Naive thymus-derived CD8-positive, alpha-beta T cell (primary cell): Measurements from ENCODE around the gene SNRPD3. TPM values are rescaled to one million over a fixed set of nuclear protein-coding genes. Genes with fewer than 3 reads are reported as not detected.
"Not testable (repeated sequence)": the region's sequence is repeated elsewhere in the genome, so short reads cannot be mapped to it uniquely, and the experiment has no call there.

Experiments
- ATAC-seq, 2 donors: fragments of 150-1000 bp; cut with Tn5 transposase in 1 of 2; sonication (Bioruptor Pico), chemical (Tn5 transposase) in 1 of 2; 1 replicate in 1 of 2; 2 replicates in 1 of 2; pipeline ENCODE4 v1.10.0; 2021; ENCODE audit warnings: mild to moderate bottlenecking in 2 of 2, moderate library complexity in 2 of 2
- POLR2A ChIA-PET: fragments of 350-600 bp; sonication (Branson Sonifier 250); formaldehyde crosslinking; loops from one replicate; lab custom pipeline; 2021; ENCODE audit warnings: antibody characterized with exemption; lab: Charles Lee
- DNase-seq, 10 donors: peaks; one replicate each; pipeline versions ENCODE4 v3.0.0 to v3.0.0-alpha.2; 2020 to 2022
- H3K27ac Mint-ChIP-seq, 10 donors: one replicate each; pipeline ENCODE4 v1.8.0; 2020 to 2022; ENCODE audit warnings: mild to moderate bottlenecking in 10 of 10, mixed read lengths in 10 of 10, moderate library complexity in 4 of 10, inconsistent platforms in 1 of 10
- H3K27me3 Mint-ChIP-seq, 5 donors: one replicate each; pipeline ENCODE4 v1.8.0; 2021 to 2022; ENCODE audit warnings: mixed read lengths in 5 of 5
- H3K36me3 Mint-ChIP-seq, 3 donors: one replicate each; pipeline ENCODE4 v1.8.0; 2020 to 2022; ENCODE audit warnings: mixed read lengths in 3 of 3, mild to moderate bottlenecking in 2 of 3, inconsistent platforms in 1 of 3
- H3K4me1 Mint-ChIP-seq, 4 donors: one replicate each; pipeline ENCODE4 v1.8.0; 2021 to 2022; ENCODE audit warnings: mixed read lengths in 4 of 4
- H3K4me3 Mint-ChIP-seq, 10 donors: one replicate each; pipeline ENCODE4 v1.8.0; 2020 to 2022; ENCODE audit warnings: mild to moderate bottlenecking in 10 of 10, mixed read lengths in 10 of 10, moderate library complexity in 6 of 10, inconsistent platforms in 1 of 10
- H3K9me3 Mint-ChIP-seq, 9 donors: one replicate each; pipeline ENCODE4 v1.8.0; 2020 to 2022; ENCODE audit warnings: mixed read lengths in 9 of 9, mild to moderate bottlenecking in 3 of 9, inconsistent platforms in 1 of 9, moderate library complexity in 1 of 9
- polyA plus RNA-seq, 3 donors: library from polyadenylated mRNA; unstranded; fragments of 300-500 nt; fragmentation: Illumina TruSeq; gene quantifications; one replicate each; pipeline ENCODE4 v1.2.3, GENCODE V29; 2021
- total RNA-seq, 8 experiments: library from RNA in 2 of 8; stranded (reverse) in 2 of 8; gene quantifications; one replicate each; pipeline ENCODE4 v1.2.3 and lab custom pipeline; 2021 to 2026

SNRPD3 gene
- total and polyA plus RNA-seq, 5 experiments from 2014 or later = 81.8 to 103 (median 95.6) TPM

DNA sequence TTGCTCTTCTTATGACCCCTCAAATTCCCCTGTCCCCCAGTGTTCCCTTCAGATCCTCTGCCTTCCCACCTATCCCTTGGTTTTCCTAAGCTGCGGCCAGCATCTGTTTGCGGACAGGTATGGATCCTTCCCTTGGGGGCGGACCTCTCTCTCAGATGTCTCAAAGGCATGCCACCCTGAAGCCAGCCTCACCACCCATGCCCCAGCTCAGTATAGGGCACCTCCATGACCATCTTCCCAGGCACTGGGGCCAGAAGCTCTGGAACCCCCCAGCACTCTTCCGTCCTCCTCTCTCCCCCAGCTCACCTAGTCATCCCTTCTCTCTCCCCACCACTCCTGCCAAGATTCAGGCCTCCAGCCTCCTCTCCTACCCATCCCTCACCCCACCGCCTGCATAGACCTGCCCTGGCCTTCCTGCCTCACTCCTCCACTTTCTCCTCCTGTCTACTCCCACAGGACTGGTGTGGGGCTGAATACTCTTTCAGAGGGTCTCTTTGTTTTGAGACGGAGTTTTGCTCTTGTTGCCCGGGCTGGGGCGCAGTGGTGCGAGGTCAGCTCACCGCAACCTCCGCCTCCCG is 34.9 kb downstream of the SNRPD3 start:
- Mint-ChIP-seq H3K36me3 (no peaks in the 10 kb centered on the region), H3K27ac (no peak overlapping the region), H3K9me3 (no peaks in the 10 kb centered on the region), H3K27me3 (peaks cover 0 to 15% (median 2%) of the 10 kb centered on the region in 5 donors), H3K4me1 (peaks cover 0 to 6% (median 4%) of the 10 kb centered on the region in 4 donors), H3K4me3 (peak overlapping the region in 2 of 10 donors; percentile 14 to 37)
- POLR2A ChIA-PET = no interaction called here
- ATAC-seq = no peak
- DNase-seq = no peak

DNA sequence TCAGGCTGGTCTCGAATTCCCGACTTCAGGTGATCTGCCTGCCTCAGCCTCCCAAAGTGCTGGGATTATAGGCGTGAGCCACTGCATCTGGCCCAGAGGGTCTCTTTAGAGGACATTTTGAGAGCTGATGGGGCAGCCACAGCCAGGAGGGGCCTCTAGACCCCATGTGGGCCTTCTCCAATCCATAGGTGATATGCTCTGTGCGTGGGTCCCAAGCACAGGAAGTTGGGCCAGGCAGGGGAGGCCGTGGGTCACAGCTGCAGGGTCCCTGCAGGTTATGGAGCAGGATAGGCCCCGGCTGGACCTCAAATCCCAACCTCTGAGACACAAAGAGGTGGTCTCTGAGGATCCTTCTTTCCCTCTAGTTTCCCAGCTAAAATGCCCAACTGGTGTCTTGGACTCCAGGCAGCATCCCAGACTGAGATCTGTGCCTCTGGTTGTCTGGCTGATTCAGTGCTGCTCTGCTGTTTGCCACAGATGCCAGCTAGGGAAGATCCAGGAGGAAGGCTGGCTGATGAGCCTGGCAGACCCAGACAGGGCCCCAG is 35.6 kb downstream of the SNRPD3 start:
- ATAC-seq (no peak), DNase-seq (no peak)
- POLR2A ChIA-PET = no interaction called here
- Mint-ChIP-seq H3K9me3 (no peaks in the 10 kb centered on the region), H3K27ac (no peak overlapping the region), H3K27me3 (peaks cover 0 to 15% (median 2%) of the 10 kb centered on the region in 5 donors), H3K4me3 (no peak overlapping the region), H3K36me3 (no peaks in the 10 kb centered on the region), H3K4me1 (peaks cover 0 to 6% (median 4%) of the 10 kb centered on the region in 4 donors)

DNA sequence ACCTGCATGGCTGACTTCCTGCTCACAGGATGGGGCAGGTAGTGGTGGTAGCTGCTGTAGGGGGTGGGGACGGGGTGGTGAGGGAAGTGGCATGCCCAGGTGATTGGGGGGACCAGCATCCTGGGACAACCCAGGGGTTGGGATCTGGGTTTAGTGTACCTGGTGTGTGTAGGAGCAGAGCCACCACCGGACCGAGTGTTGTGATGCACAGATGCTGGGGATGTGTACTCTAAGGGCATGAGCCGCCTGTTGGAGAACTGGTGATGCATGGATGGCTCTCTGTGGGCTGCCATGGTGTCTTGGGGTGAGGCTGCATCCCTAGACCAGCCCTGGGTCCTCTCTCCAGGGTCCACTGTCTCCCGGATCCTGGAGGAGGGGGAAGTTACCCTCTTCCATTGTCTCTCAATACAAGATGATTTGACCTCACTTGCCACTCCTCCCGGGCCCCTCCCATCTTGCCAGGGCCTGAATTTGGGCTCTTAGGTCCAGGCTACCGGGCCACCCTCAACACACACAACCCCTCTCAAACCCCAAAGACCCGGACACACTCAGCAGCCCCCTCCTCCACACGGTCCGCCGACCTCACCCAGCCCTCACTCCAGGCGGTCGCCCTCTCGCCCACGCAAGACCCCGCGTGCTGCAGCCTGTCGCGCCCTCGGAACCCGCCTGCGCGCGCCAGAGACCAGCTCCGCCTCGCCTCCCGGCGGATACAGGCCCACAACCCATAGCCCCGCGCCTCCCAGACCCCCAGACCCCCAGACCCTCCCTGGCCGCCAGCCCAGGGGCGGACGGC is 36.5 kb downstream of the SNRPD3 start:
- Mint-ChIP-seq H3K4me3 (peak overlapping the region; percentile 66 to 87 (median 80)), H3K9me3 (no peaks in the 10 kb centered on the region), H3K27ac (no peak overlapping the region), H3K27me3 (peaks cover 0 to 15% (median 2%) of the 10 kb centered on the region in 5 donors), H3K36me3 (no peaks in the 10 kb centered on the region), H3K4me1 (peaks cover 0 to 6% (median 4%) of the 10 kb centered on the region in 4 donors)
- DNase-seq (no peak), ATAC-seq (no peak)
- POLR2A ChIA-PET = no interaction called here

DNA sequence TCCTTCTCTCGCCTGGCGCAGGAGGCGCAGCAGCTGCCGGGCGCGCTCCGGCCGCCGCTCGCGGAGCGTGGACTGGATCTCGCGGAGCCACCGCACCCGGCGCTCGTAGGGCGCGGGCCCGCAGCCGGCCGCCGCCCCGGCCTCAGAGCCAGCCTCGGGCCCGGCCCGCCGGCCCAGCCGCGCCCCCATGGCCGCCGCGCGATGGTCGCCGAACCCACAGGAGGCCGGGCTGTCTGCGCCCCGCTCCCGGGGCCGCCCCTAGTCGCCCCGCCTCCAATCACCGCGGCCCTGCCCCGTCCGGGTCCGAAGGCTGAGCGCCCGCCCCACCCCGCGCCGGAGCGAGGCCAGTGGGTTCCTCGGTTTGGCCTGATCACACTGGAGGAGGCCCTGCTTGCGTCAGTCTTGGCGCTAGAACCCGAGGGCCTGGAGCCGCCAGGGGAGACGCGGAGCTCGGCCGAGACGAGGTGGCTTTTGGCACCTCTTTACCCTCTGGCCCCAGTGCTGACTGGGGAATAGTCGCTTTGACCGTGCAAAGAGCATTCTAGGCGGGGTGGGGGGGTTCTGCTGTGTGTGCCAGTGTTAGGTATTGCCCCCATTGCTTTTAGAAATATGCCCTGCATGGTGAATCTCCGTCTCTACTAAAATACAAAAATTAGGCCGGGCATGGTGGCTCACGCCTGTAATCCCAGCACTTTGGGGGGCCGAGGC is 37.2 kb downstream of the SNRPD3 start, which contains the start of gene LRRC75B:
Gene LRRC75B (minus strand): TSS at position 223 of the 708 bp plus-strand sequence. CDS start 34 bp downstream, at position 189.
- Mint-ChIP-seq H3K4me1 (peaks cover 0 to 6% (median 5%) of the 10 kb centered on the region in 4 donors), H3K4me3 (peak within 1 kb of the TSS; percentile 66 to 87 (median 80)), H3K36me3 (no peaks in the 10 kb centered on the region), H3K9me3 (no peaks in the 10 kb centered on the region), H3K27me3 (peaks cover 0 to 15% (median 2%) of the 10 kb centered on the region in 5 donors), H3K27ac (no peak within 1 kb of the TSS)
- ATAC-seq (peak; percentile 18 to 41), DNase-seq (no peak)
- POLR2A ChIA-PET = interaction anchor here (0.8 kb wide), 1 partner anchor 9 kb away, joined by 3 read pairs; no protein-coding TSS in a partner anchor

DNA sequence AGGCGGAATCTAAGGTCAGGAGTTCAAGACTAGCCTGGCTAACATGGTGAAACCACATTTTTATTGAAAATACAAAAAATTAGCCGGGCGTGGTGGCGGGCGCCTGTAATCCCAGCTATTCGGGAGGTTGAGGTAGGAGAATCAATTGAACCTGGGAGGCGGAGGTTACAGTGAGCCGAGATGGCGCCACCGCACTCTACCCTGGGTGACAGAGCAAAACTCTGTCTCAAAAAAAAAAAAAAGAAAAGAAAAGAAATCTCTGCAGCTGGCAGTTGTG is 37.7 kb downstream of the SNRPD3 start:
- not testable (repeated sequence) for H3K36me3 Mint-ChIP-seq, H3K4me1 Mint-ChIP-seq, DNase-seq, H3K27ac Mint-ChIP-seq, H3K9me3 Mint-ChIP-seq, ATAC-seq
- Mint-ChIP-seq H3K27me3 (peaks cover 0 to 15% (median 2%) of the 10 kb centered on the region in 5 donors), H3K4me3 (peak overlapping the region in 8 of 10 donors; percentile 25 to 73 (median 58))
- POLR2A ChIA-PET = interaction anchor here (0.8 kb wide), 1 partner anchor 10 kb away, joined by 3 read pairs; no protein-coding TSS in a partner anchor

DNA sequence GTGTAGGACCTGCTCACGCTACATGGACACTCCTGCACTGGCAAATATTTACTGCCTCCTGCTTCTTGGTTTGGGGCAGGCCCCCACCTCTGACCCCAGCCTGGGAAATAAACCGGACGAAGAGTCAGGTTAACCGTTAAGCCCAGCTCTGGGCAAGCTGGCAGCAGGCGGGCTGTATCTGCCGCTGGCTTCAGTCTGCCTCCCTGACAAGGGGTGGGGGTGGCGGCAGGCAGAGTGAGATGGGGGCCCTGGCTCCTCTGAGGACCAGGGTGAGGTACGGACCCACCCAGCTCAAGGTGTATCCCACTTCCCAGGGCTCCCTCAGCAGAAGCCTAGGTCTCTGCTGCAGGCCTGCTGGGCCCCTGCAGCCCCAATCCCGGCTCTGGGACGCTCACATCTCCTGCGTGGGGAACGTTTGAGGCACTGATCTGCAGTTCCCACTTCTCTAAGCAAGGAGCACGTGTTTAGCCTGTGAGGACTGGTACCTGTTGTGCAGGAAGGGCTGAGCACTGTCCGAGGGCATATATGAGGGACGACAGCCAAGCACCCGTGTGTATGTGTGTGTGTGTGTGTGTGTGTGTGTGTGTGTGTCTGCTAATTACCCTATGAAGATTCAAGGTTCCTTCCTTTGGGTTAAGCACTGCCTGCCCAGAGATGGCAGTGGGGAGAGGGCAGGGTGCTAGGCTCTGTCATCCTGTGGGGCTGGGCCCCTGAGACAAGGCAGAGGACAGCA is 38.2 kb downstream of the SNRPD3 start:
- H3K27me3 Mint-ChIP-seq = peaks cover 0 to 15% (median 2%) of the 10 kb centered on the region in 5 donors
- H3K4me1 Mint-ChIP-seq = peaks cover 0 to 6% (median 5%) of the 10 kb centered on the region in 4 donors
- POLR2A ChIA-PET = interaction anchor here (0.8 kb wide), 1 partner anchor 10 kb away, joined by 3 read pairs; no protein-coding TSS in a partner anchor
- H3K36me3 Mint-ChIP-seq = no peaks in the 10 kb centered on the region
- H3K27ac Mint-ChIP-seq = no peak overlapping the region
- ATAC-seq (no peak), DNase-seq (no peak)
- H3K9me3 Mint-ChIP-seq = no peaks in the 10 kb centered on the region
- peak overlapping the region in 4 of 10 donors; percentile 9 to 63 (median 34) for H3K4me3 Mint-ChIP-seq

DNA sequence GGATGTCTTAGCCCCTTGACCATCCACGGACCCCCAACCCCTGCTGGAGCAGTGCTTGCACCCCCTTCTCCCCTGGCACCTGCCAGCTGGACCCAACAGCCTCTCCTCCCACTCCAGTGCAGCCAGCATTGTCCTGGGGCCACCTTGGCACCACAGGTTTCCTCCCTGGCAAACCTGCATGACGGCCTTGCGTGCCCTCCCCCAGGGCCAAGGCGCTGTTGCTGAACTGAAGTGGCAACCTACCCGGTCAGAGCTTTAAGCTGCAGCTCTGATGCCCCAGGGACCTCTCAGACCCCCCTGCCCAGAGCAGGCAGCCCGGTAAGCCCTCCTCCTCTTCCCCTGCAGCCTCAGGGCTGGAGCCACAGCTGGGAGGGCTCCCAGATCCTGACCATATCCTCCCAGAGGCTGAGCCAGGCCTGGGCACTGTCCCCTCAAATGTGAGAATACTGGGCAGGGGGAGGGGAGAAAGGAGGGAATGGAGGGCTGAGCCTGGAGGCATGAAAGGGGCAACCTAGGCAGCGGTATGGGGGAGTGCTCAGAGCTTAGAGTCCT is 38.8 kb downstream of the SNRPD3 start:
- ATAC-seq = no peak
- Mint-ChIP-seq H3K36me3 (no peaks in the 10 kb centered on the region), H3K27ac (no peak overlapping the region), H3K27me3 (peaks cover 0 to 15% (median 2%) of the 10 kb centered on the region in 5 donors), H3K9me3 (no peaks in the 10 kb centered on the region), H3K4me1 (peaks cover 0 to 9% (median 7%) of the 10 kb centered on the region in 4 donors), H3K4me3 (no peak overlapping the region)
- no peak for DNase-seq
- POLR2A ChIA-PET = no interaction called here

DNA sequence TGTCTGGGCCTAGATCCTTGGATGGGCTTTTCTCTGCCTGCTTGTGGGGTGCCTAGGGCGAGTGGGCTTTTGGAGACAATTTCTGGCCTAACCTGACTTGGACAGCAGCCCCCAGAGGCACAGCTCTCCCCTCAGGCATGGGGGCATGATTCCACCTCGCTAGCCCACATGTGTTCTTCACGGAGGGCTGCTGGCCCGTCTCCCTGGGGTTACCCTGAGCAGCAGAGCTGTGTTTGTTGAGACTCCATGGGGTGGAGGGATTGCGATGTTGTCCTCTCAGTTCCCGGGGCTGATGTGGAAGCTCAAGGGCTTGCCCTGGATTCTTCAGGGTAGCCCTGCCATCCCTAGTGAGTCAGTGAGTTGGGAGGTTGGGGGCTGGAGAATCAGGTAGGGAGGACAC is 39.4 kb downstream of the SNRPD3 start:
- Mint-ChIP-seq H3K9me3 (no peaks in the 10 kb centered on the region), H3K36me3 (no peaks in the 10 kb centered on the region), H3K4me1 (peaks cover 0 to 9% (median 6%) of the 10 kb centered on the region in 4 donors), H3K27me3 (peaks cover 0 to 15% (median 2%) of the 10 kb centered on the region in 5 donors), H3K27ac (no peak overlapping the region), H3K4me3 (no peak overlapping the region)
- ATAC-seq = no peak
- DNase-seq = no peak
- POLR2A ChIA-PET = no interaction called here

DNA sequence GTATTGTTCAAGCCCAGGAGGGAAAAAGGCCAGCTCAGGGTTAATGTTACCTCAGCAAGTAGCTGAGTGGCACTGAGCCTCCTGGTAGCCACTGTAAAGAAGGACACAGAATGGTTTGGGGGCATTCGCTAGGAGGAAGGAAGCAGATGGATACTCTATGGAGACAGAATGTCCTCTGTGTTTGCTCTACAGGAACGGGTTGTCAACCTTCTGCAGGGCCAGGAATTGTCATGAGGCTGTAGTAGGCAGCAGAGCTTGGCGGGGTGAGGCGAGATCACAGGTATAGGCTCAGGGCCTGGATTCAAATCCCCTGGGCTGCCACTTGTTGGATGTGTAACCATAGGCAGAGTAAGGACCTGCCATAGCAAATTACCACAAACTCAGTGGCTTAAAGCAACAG is 40.1 kb downstream of the SNRPD3 start:
- Mint-ChIP-seq H3K27ac (no peak overlapping the region), H3K36me3 (no peaks in the 10 kb centered on the region), H3K27me3 (peaks cover 0 to 15% (median 2%) of the 10 kb centered on the region in 5 donors), H3K4me3 (no peak overlapping the region), H3K9me3 (no peaks in the 10 kb centered on the region), H3K4me1 (peaks cover 0 to 12% (median 7%) of the 10 kb centered on the region in 4 donors)
- no peak for ATAC-seq
- no peak for DNase-seq
- POLR2A ChIA-PET = no interaction called here

DNA sequence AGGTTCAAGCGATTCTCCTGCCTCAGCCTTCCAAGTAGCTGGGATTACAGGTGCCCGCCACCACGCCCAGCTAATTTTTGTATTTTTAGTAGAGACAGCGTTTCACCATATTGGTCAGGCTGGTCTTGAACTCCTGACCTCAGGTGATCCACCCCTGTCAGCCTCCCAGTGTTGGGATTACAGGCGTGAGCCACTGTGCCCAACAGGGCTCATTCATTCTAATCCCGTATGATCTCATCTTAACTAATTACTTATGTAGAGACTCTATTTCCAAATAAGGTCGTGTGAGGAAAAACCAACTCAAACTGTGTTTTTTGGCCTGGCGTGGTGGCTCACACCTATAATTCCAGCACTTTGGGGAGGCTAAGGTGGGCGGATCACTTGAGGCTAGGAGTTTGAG is 41.3 kb downstream of the SNRPD3 start:
- not testable (repeated sequence) for H3K27me3 Mint-ChIP-seq, H3K9me3 Mint-ChIP-seq, DNase-seq, H3K4me3 Mint-ChIP-seq, ATAC-seq, H3K36me3 Mint-ChIP-seq
- POLR2A ChIA-PET = interaction anchor here (0.7 kb wide), 1 partner anchor 22 kb away, joined by 5 read pairs; no protein-coding TSS in a partner anchor
- Mint-ChIP-seq H3K27ac (peak overlapping the region in 1 of 10 donors; percentile 44), H3K4me1 (peaks cover 0 to 17% (median 10%) of the 10 kb centered on the region in 4 donors)

DNA sequence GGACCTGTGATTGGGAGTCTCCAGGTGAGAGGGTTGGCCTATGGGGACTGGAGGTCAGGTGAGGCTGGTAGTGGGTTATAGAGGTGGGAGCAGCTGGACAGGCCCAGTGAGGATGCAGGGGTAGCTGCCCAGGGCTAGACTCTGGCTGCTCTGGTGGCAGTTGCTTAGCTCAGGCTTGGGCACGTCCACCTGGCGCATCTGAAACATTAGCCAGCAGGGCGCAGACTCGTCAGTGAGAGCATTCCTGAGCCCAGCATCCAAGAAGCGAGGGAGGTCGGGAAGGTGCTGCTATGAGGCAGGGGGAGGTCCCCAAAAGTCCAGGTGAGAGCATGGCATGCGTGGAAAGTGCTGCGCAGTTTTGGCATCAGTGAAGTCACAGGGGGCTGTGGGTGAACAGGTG is 43.7 kb downstream of the SNRPD3 start:
- H3K27me3 Mint-ChIP-seq = no peaks in the 10 kb centered on the region
- DNase-seq (no peak), ATAC-seq (no peak)
- no peaks in the 10 kb centered on the region for H3K9me3 Mint-ChIP-seq
- peaks cover 10 to 29% (median 21%) of the 10 kb centered on the region in 4 donors for H3K4me1 Mint-ChIP-seq
- H3K27ac Mint-ChIP-seq = peak overlapping the region in 4 of 10 donors; percentile 4 to 61 (median 34)
- POLR2A ChIA-PET = no interaction called here
- no peak overlapping the region for H3K4me3 Mint-ChIP-seq
- no peaks in the 10 kb centered on the region for H3K36me3 Mint-ChIP-seq
